K562 (cell line): ENCODE data around the gene HNRNPU. TPM values are rescaled to one million over a fixed set of nuclear protein-coding genes. Genes with fewer than 3 reads are reported as not detected.
A peak's percentile ranks its signal among the peaks of the same experiment; 100 is the strongest.

Source experiments
- CBFB ChIP-seq: sonication (generic); formaldehyde crosslinking; IDR thresholded peaks from 2 replicates; pipeline ENCODE4 v1.4.0; 2020; ENCODE audit warnings: mild to moderate bottlenecking, missing genetic modification reagents
- CBX3 ChIP-seq, 2 experiments: IDR thresholded peaks; 1 replicate in 1 of 2; 2 replicates in 1 of 2; pipeline ENCODE4 v1.6.1; 2012; ENCODE audit warnings: inconsistent platforms in 2 of 2, low read length in 2 of 2, borderline replicate concordance in 1 of 2, control low read depth in 1 of 2
- CUX1 ChIP-seq: fragments of 200-800 bp; sonication (Bioruptor generic); IDR thresholded peaks from 2 replicates; pipeline ENCODE4 v1.6.1; 2016; ENCODE audit warnings: missing genetic modification characterization, missing compliant biosample characterization
- ELK3 ChIP-seq: fragments of 450-650 bp; formaldehyde crosslinking; IDR thresholded peaks from 2 replicates; pipeline ENCODE4 v1.4.0; 2020; ENCODE audit warnings: mild to moderate bottlenecking
- EP400 ChIP-seq: fragments of 450-650 bp; IDR thresholded peaks from 2 replicates; pipeline ENCODE4 v1.6.1; 2017; ENCODE audit warnings: antibody characterized with exemption, mild to moderate bottlenecking, moderate library complexity
- FIP1L1 ChIP-seq: fragments of 200-400 bp; formaldehyde crosslinking; IDR thresholded peaks from 2 replicates; pipeline ENCODE4 v1.6.1; 2018; ENCODE audit warnings: mild to moderate bottlenecking, low read depth, low read length; ENCODE audit not compliant: poor library complexity, severe bottlenecking
- HNRNPL ChIP-seq: fragments of 200-400 bp; formaldehyde crosslinking; IDR thresholded peaks from 2 replicates; pipeline ENCODE4 v1.6.1; 2017; ENCODE audit warnings: low read depth, mild to moderate bottlenecking, low read length
- MAFF ChIP-seq: IDR thresholded peaks from 2 replicates; pipeline ENCODE4 v1.6.1; 2012; ENCODE audit warnings: low read length, improper control_type of control experiment
- RBM22 ChIP-seq: fragments of 200-400 bp; formaldehyde crosslinking; IDR thresholded peaks from 2 replicates; pipeline ENCODE4 v1.6.1; 2018; ENCODE audit warnings: low read length, low read depth; ENCODE audit not compliant: poor library complexity, severe bottlenecking
- SRSF1 ChIP-seq: fragments of 200-400 bp; formaldehyde crosslinking; IDR thresholded peaks from 2 replicates; pipeline ENCODE4 v1.6.1; 2017; ENCODE audit warnings: mild to moderate bottlenecking, low read depth, low read length, moderate library complexity
- STAG1 ChIP-seq: sonication (generic); formaldehyde crosslinking; IDR thresholded peaks from 2 replicates; pipeline ENCODE4 v1.5.0; 2020; ENCODE audit warnings: missing genetic modification reagents, borderline replicate concordance
- TARDBP ChIP-seq: fragments of 450-650 bp; IDR thresholded peaks from 2 replicates; pipeline ENCODE4 v1.6.1; 2016
- ZBTB49 ChIP-seq: sonication (generic); formaldehyde crosslinking; IDR thresholded peaks from 2 replicates; pipeline ENCODE4 v1.8.0; 2022; ENCODE audit warnings: missing genetic modification reagents, mild to moderate bottlenecking, borderline replicate concordance
- ZNF324 ChIP-seq: fragments of 250-450 bp; sonication (Bioruptor Pico); IDR thresholded peaks from 2 replicates; pipeline ENCODE4 v1.4.0; 2020; ENCODE audit warnings: mild to moderate bottlenecking
- polyA plus RNA-seq, 8 experiments: library from polyadenylated mRNA; depleted of rRNA in 4 of 8; stranded (reverse) in 5 of 8; unstranded in 3 of 8; fragments of >200 nt; fragmentation: Nextera tagmentation in 2 of 8; fragmentation: Illumina TruSeq in 1 of 8; extraction: Ambion mirVana in 2 of 8; extraction: Trizol in 1 of 8; gene quantifications; 2 replicates each; pipeline versions ENCODE4 v1.2.1 to v1.2.3, GENCODE V29; 2011 to 2014; ENCODE audit warnings: inconsistent platforms in 1 of 8, missing spikeins in 1 of 8
- total RNA-seq, 7 experiments: library from RNA; depleted of rRNA in 6 of 7; stranded (reverse); fragments of >200 nt in 6 of 7; fragmentation: Illumina TruSeq in 2 of 7; extraction: Trizol in 2 of 7; gene quantifications; 2 replicates each; pipeline versions ENCODE4 v1.2.1 to v1.2.3, GENCODE V29; 2011 to 2021; ENCODE audit warnings: low replicate concordance in 1 of 7

HNRNPU gene
- total and polyA plus RNA-seq, 9 of the 15 experiments (the other 6 are each of a cell fraction or from before 2014, with no cell fraction given) = 159 to 777 (median 577) TPM

- TF ChIP-seq CUX1 (CRISPR knock-in tag) (no peak), FIP1L1 (no peak), CBFB (CRISPR knock-in tag) (no peak), ZBTB49 (no peak), TARDBP (peak; percentile 50; the same call in 1 of the 2 replicates), ELK3 (no peak), CBX3 (IDR thresholded peaks at IDR 0.05; ENCODE audit: borderline replicate concordance in 1 of 2, low read length in 2 of 2) (peak in 1 of 2 experiments; percentile 20; a peak in 1 of 3 replicates), RBM22 (no peak), STAG1 (CRISPR knock-in tag) (no peak), MAFF (no peak), EP400 (peak; percentile 76), SRSF1 (no peak), ZNF324 (CRISPR knock-in tag) (no peak), HNRNPL (peak; percentile 43; the same call in 1 of the 2 replicates)
These were observed 1.4 kb downstream of the HNRNPU start (continued) for GRCh38 chr1:244862699-244863490.
